K562 (cell line): ENCODE data around the gene TMEM108. TPM values are rescaled to one million over a fixed set of nuclear protein-coding genes. Genes with fewer than 3 reads are reported as not detected.

Experiments
- ATAC-seq: fragments of 200-7000 bp; cut with Tn5 transposase; 3 replicates; pipeline ENCODE4 v1.9.1; 2020; ENCODE audit warnings: moderate library complexity
- BruUV-seq: library from RNA; stranded (reverse); fragments of 400-500 nt; replicated peaks from 2 replicates; lab custom pipeline; 2021; lab: Mats Ljungman, UMichigan
- CTCF ChIA-PET: fragments of 300-600 bp; formaldehyde crosslinking; extraction: SDS; loops from one replicate; lab custom pipeline; 2021; ENCODE audit warnings: low intra/inter-chr PET ratio; lab: Yijun Ruan, JAX
- POLR2A ChIA-PET: fragments of 300-600, 350-650 bp; sonication (Branson Sonifier 250); formaldehyde crosslinking; extraction: SDS; loops from one replicate; lab custom pipeline; 2021; ENCODE audit warnings: antibody characterized with exemption, inconsistent platforms; lab: Yijun Ruan, JAX
- DNase-seq, 4 experiments: peaks; one replicate each; pipeline versions ENCODE4 v3.0.0 to v3.0.0-alpha.2; 2011 to 2018; ENCODE audit warnings: low spot score in 3 of 4, mixed read lengths in 3 of 4; ENCODE audit errors: extremely low read depth in 1 of 4
- FAIRE-seq: peaks from 2 replicates; lab custom pipeline; 2011; peaks lifted over from hg19 to GRCh38; lab: Jason Lieb, UNC
- H2AFZ ChIP-seq: 2 replicates; pipeline ENCODE4 v1.6.0; 2011; ENCODE audit warnings: low read depth, low read length, control low read depth, inconsistent platforms
- H3K27ac ChIP-seq: fragments of 200-600 bp; 3 replicates; pipeline ENCODE4 v1.8.0; 2011; ENCODE audit warnings: low read depth, mild to moderate bottlenecking, control low read depth, inconsistent platforms, low read length, moderate library complexity, mixed read lengths; ENCODE audit errors: extremely low read depth
- H3K27me3 ChIP-seq, 2 experiments: fragments of 300-600 bp in 1 of 2; 2 replicates in 1 of 2; 3 replicates in 1 of 2; pipeline versions ENCODE4 v1.6.0 to v1.8.0; 2011; ENCODE audit warnings: inconsistent platforms in 2 of 2, low read length in 2 of 2, mild to moderate bottlenecking in 1 of 2, mixed read lengths in 1 of 2, moderate library complexity in 1 of 2; ENCODE audit not compliant: control insufficient read depth in 2 of 2, insufficient read depth in 2 of 2
- H3K36me3 ChIP-seq: fragments of 300-600 bp; 3 replicates; pipeline ENCODE4 v1.8.0; 2011; ENCODE audit warnings: mild to moderate bottlenecking, low read length, inconsistent platforms; ENCODE audit not compliant: control insufficient read depth, insufficient read depth
- H3K4me1 ChIP-seq, 2 experiments: fragments of 200-600 bp in 1 of 2; replicated peaks in 1 of 2; 2 replicates in 1 of 2; 3 replicates in 1 of 2; pipeline versions ENCODE4 v1.5.1 to v1.8.0; 2011; ENCODE audit warnings: inconsistent platforms in 2 of 2, low read length in 2 of 2, mild to moderate bottlenecking in 1 of 2, mixed read lengths in 1 of 2, moderate library complexity in 1 of 2; ENCODE audit not compliant: control insufficient read depth in 2 of 2, insufficient read depth in 2 of 2
- H3K4me2 ChIP-seq: 2 replicates; pipeline ENCODE4 v1.6.1; 2011; ENCODE audit warnings: low read length, control low read depth, inconsistent platforms, mixed read lengths; ENCODE audit not compliant: insufficient read depth
- H3K4me3 ChIP-seq: fragments of 200-600 bp; sonication (generic), shearing (Covaris generic); 2 replicates; pipeline ENCODE4 v1.5.1; 2016; ENCODE audit warnings: control low read depth, inconsistent platforms
- H3K79me2 ChIP-seq: fragments of 200-600 bp; 3 replicates; pipeline ENCODE4 v1.8.0; 2011; ENCODE audit warnings: low read length, inconsistent platforms; ENCODE audit not compliant: control insufficient read depth, insufficient read depth
- H3K9ac ChIP-seq, 2 experiments: 2 replicates each; pipeline versions ENCODE4 v1.6.0 to v1.6.1; 2011; ENCODE audit warnings: low read depth in 2 of 2, low read length in 2 of 2, control low read depth in 1 of 2, inconsistent platforms in 1 of 2, mild to moderate bottlenecking in 1 of 2, mixed read lengths in 1 of 2; ENCODE audit not compliant: insufficient read depth in 1 of 2
- H3K9me1 ChIP-seq: one replicate; pipeline ENCODE4 v1.6.0; 2011; ENCODE audit warnings: inconsistent platforms, mild to moderate bottlenecking, low read length, moderate library complexity; ENCODE audit not compliant: control insufficient read depth, insufficient read depth
- H3K9me3 ChIP-seq: replicated peaks from 2 replicates; pipeline ENCODE4 v1.5.1; 2011; ENCODE audit warnings: low read depth, low read length, inconsistent platforms; ENCODE audit not compliant: control insufficient read depth, insufficient read depth
- H4K20me1 ChIP-seq: replicated peaks from 2 replicates; pipeline ENCODE4 v1.6.1; 2011; ENCODE audit warnings: low read length, inconsistent platforms, mixed read lengths; ENCODE audit not compliant: control insufficient read depth, insufficient read depth
- CAMTA2 ChIP-seq: fragments of 250-450 bp; sonication (Bioruptor Pico); conservative IDR thresholded peaks from 2 replicates; pipeline ENCODE4 v1.5.1; 2022
- ZNF354B ChIP-seq: fragments of 250-450 bp; sonication (Bioruptor Pico); IDR thresholded peaks from 2 replicates; pipeline ENCODE4 v1.4.0; 2020
- WGBS: fragments of 100-300 bp; shearing (Covaris generic); methylation state at CpG from one replicate; pipeline ENCODE4 v1.1.6; 2016; ENCODE audit warnings: low coverage, mixed read lengths; ENCODE audit not compliant: insufficient coverage; ENCODE audit errors: missing lambda C conversion rate; 5-methylcytosine and 5-hydroxymethylcytosine counted together
- in situ Hi-C: fragments of 300-500 bp; cut with MboI; formaldehyde crosslinking; loops from 4 replicates; pipeline ENCODE4 v1.15.0; 2018; ENCODE audit warnings: inconsistent platforms, mixed read lengths
- intact Hi-C: fragments of 100-400 bp; cut with micrococcal nuclease; formaldehyde crosslinking; loops from 2 replicates; pipeline ENCODE4 v1.14.2; 2022
- polyA plus RNA-seq, 8 experiments: library from polyadenylated mRNA; depleted of rRNA in 4 of 8; stranded (reverse) in 5 of 8; unstranded in 3 of 8; fragments of >200 nt; fragmentation: Nextera tagmentation in 2 of 8; fragmentation: Illumina TruSeq in 1 of 8; extraction: Ambion mirVana in 2 of 8; extraction: Trizol in 1 of 8; gene quantifications; 2 replicates each; pipeline versions ENCODE4 v1.2.1 to v1.2.3, GENCODE V29; 2011 to 2014; ENCODE audit warnings: inconsistent platforms in 1 of 8, missing spikeins in 1 of 8
- total RNA-seq, 7 experiments: library from RNA; depleted of rRNA in 6 of 7; stranded (reverse); fragments of >200 nt in 6 of 7; fragmentation: Illumina TruSeq in 2 of 7; extraction: Trizol in 2 of 7; gene quantifications; 2 replicates each; pipeline versions ENCODE4 v1.2.1 to v1.2.3, GENCODE V29; 2011 to 2021; ENCODE audit warnings: low replicate concordance in 1 of 7
- TF ChIP-seq, protein P1 (sequence below): fragments of 450-650 bp; conservative IDR thresholded peaks from 2 replicates; pipeline ENCODE4 v1.6.1; 2016; ENCODE audit warnings: missing genetic modification characterization, low read depth, mild to moderate bottlenecking, missing compliant biosample characterization, moderate library complexity
- TF ChIP-seq, protein P2 (sequence below): sonication (generic); formaldehyde crosslinking; IDR thresholded peaks from 2 replicates; pipeline ENCODE4 v1.9.0; 2022; ENCODE audit warnings: mild to moderate bottlenecking, missing genetic modification reagents

The TMEM108 gene
- total and polyA plus RNA-seq, 9 of the 15 experiments (the other 6 are each of a cell fraction or from before 2014, with no cell fraction given) = 0.65 to 11.1 (median 3.4) TPM

DNA sequence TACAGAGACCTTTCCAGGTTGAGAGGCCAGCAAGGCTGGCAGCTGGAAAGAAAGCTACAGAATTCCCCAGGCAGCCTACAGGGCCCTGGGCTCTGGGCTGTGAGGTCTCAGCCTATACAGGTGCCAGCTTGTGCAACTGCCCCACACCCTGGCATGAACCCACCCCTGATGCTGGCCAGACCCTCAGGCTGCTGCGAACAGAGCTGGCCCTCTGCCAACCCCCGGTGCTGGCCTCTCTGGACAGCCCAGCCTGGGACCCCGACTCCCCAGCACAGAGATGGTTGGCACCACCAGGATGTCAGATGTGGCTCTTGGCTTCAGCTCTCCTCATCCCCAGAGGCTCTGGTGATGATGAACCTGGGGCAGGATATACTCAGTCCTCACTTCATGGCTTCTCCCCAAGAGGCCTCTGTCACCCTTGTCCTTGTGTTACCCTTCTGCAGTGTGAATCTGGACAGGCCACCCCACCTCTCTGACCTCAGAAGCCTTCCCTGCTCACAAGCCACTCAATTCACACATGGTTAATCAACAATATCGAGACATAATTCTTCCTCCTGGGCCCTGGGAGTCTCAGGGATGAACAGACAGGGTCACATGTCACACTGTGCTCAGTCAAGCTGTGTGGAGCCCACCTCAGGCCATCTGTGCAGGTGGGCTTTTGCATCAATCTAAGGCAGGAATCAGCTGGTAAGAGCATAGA lies 350.7 kb downstream of the TMEM108 start:
- no peaks in the 10 kb centered on the region for H3K36me3 ChIP-seq
- ATAC-seq (no peak), DNase-seq (no peak), FAIRE-seq (no peak)
- H3K4me2 ChIP-seq = no peak overlapping the region
- TF ChIP-seq, protein P1, sequence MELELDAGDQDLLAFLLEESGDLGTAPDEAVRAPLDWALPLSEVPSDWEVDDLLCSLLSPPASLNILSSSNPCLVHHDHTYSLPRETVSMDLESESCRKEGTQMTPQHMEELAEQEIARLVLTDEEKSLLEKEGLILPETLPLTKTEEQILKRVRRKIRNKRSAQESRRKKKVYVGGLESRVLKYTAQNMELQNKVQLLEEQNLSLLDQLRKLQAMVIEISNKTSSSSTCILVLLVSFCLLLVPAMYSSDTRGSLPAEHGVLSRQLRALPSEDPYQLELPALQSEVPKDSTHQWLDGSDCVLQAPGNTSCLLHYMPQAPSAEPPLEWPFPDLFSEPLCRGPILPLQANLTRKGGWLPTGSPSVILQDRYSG = no peak
- TF ChIP-seq, protein P2, sequence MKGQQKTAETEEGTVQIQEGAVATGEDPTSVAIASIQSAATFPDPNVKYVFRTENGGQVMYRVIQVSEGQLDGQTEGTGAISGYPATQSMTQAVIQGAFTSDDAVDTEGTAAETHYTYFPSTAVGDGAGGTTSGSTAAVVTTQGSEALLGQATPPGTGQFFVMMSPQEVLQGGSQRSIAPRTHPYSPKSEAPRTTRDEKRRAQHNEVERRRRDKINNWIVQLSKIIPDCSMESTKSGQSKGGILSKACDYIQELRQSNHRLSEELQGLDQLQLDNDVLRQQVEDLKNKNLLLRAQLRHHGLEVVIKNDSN (CRISPR knock-in tag) = no peak
- TF ChIP-seq CAMTA2 (CRISPR knock-in tag) = no peak
- no peak for TF ChIP-seq ZNF354B (CRISPR knock-in tag)
- in situ Hi-C loops (loop anchor here (10.0 to 25.0 kb wide), 2 partner anchors 352 to 654 kb away; partner anchors contain the start of gene TMEM108), intact Hi-C loops (no loop called here)
- no peaks in the 10 kb centered on the region for H3K9me1 ChIP-seq
- no peak overlapping the region for H3K4me3 ChIP-seq
- H3K79me2 ChIP-seq = no peaks in the 10 kb centered on the region
- CTCF ChIA-PET = no interaction called here
- no peak overlapping the region for H2AFZ ChIP-seq
- no peaks in the 10 kb centered on the region for H3K9me3 ChIP-seq
- peak overlapping the region in 1 of 2 experiments; percentile 45; a peak in 1 of 4 replicates for H3K9ac ChIP-seq
- no peaks in the 10 kb centered on the region; a peak in 1 of 5 replicates for H3K4me1 ChIP-seq
- H4K20me1 ChIP-seq = no peaks in the 10 kb centered on the region; the same call in 1 of the 2 replicates
- no peaks in the 10 kb centered on the region for H3K27me3 ChIP-seq
- POLR2A ChIA-PET = no interaction called here
- H3K27ac ChIP-seq = no peak overlapping the region
- no TSS peak for BruUV-seq
- WGBS = 31% methylated on average over 4 of the region's 4 CpGs
